Measurements from ENCODE around the gene PPP4R4.
"Not testable (repeated sequence)": the region's sequence is repeated elsewhere in the genome, so short reads cannot be mapped to it uniquely, and the experiment has no call there.

PPP4R4 gene

GRCh38 chr14:94145902-94146527, 28.1 kb upstream of the PPP4R4 start:
- H3K4me3 ChIP-seq (ENCODE audit: low read depth in 1 of 2, low read length in 1 of 2), result no peak overlapping the region
- H3K27me3 ChIP-seq, result no peaks in the 10 kb centered on the region
- no peaks in the 10 kb centered on the region for H3K9me3 ChIP-seq
- no peaks in the 10 kb centered on the region for H3K36me3 ChIP-seq
- H3K4me1 ChIP-seq (ENCODE audit: control insufficient read depth in 1 of 2, insufficient read depth in 1 of 2, low read depth in 1 of 2, low read length in 1 of 2), result peaks cover 12 to 18% of the 10 kb centered on the region in 2 experiments
- no peak for TF ChIP-seq CTCF (IDR thresholded peaks at IDR 0.05)
- H3K27ac ChIP-seq, result peak overlapping the region; percentile 78

GRCh38 chr14:94152676-94153075, 21.4 kb upstream of the PPP4R4 start:
- Histone ChIP-seq H3K9me3 (no peaks in the 10 kb centered on the region), H3K36me3 (no peaks in the 10 kb centered on the region), H3K4me1 (ENCODE audit: control insufficient read depth in 1 of 2, insufficient read depth in 1 of 2, low read depth in 1 of 2, low read length in 1 of 2) (peaks cover 12 to 19% of the 10 kb centered on the region in 2 experiments), H3K27me3 (peaks cover 8% of the 10 kb centered on the region), H3K4me3 (ENCODE audit: low read depth in 1 of 2, low read length in 1 of 2) (no peak overlapping the region), H3K27ac (no peak overlapping the region)
- no peak for TF ChIP-seq CTCF (IDR thresholded peaks at IDR 0.05)

- Histone ChIP-seq H3K4me3 (ENCODE audit: low read depth in 1 of 2, low read length in 1 of 2) (peak overlapping the region in 1 of 2 experiments; percentile 11), H3K4me1 (ENCODE audit: control insufficient read depth in 1 of 2, insufficient read depth in 1 of 2, low read depth in 1 of 2, low read length in 1 of 2) (peaks cover 12 to 19% of the 10 kb centered on the region in 2 experiments), H3K36me3 (no peaks in the 10 kb centered on the region), H3K9me3 (no peaks in the 10 kb centered on the region), H3K27me3 (peaks cover 19% of the 10 kb centered on the region), H3K27ac (peak overlapping the region; percentile 70)
- no peak for TF ChIP-seq CTCF (IDR thresholded peaks at IDR 0.05)
Observed at GRCh38 chr14:94153750-94154342, 20.3 kb upstream of the PPP4R4 start.

- H3K9me3 ChIP-seq; H3K27ac ChIP-seq; H3K36me3 ChIP-seq; H3K4me3 ChIP-seq (ENCODE audit: low read depth in 1 of 2, low read length in 1 of 2): not testable (repeated sequence)
- Histone ChIP-seq H3K27me3 (peaks cover 21% of the 10 kb centered on the region), H3K4me1 (ENCODE audit: control insufficient read depth in 1 of 2, insufficient read depth in 1 of 2, low read depth in 1 of 2, low read length in 1 of 2) (peaks cover 12 to 19% of the 10 kb centered on the region in 2 experiments)
Observed at GRCh38 chr14:94156143-94156542, 18.0 kb upstream of the PPP4R4 start.

GRCh38 chr14:94157197-94157596, 16.9 kb upstream of the PPP4R4 start:
- Histone ChIP-seq H3K9me3 (no peaks in the 10 kb centered on the region), H3K27me3 (peaks cover 21% of the 10 kb centered on the region), H3K4me3 (ENCODE audit: low read depth in 1 of 2, low read length in 1 of 2) (no peak overlapping the region), H3K4me1 (ENCODE audit: control insufficient read depth in 1 of 2, insufficient read depth in 1 of 2, low read depth in 1 of 2, low read length in 1 of 2) (peaks cover 12 to 20% of the 10 kb centered on the region in 2 experiments), H3K27ac (no peak overlapping the region), H3K36me3 (no peaks in the 10 kb centered on the region)
- TF ChIP-seq CTCF (IDR thresholded peaks at IDR 0.05), result no peak

GRCh38 chr14:94158239-94158883, 15.8 kb upstream of the PPP4R4 start:
- no peaks in the 10 kb centered on the region for H3K9me3 ChIP-seq
- H3K36me3 ChIP-seq, result no peaks in the 10 kb centered on the region
- TF ChIP-seq CTCF (IDR thresholded peaks at IDR 0.05), result no peak
- no peak overlapping the region for H3K27ac ChIP-seq
- peaks cover 21% of the 10 kb centered on the region for H3K27me3 ChIP-seq
- no peak overlapping the region for H3K4me3 ChIP-seq (ENCODE audit: low read depth in 1 of 2, low read length in 1 of 2)
- peaks cover 12 to 17% of the 10 kb centered on the region in 2 experiments for H3K4me1 ChIP-seq (ENCODE audit: control insufficient read depth in 1 of 2, insufficient read depth in 1 of 2, low read depth in 1 of 2, low read length in 1 of 2)
